WERI-Rb-1 (cell line): Measurements from ENCODE around the gene SLC18A2.
A peak's percentile ranks its signal among the peaks of the same experiment; 100 is the strongest.

ENCODE experiments used
- DNase-seq: peaks from one replicate; pipeline ENCODE4 v3.0.0-alpha.2; 2020
- H3K27ac ChIP-seq: fragments of 250-450 bp; sonication (Bioruptor Pico); 2 replicates; pipeline ENCODE4 v1.5.1; 2020; ENCODE audit warnings: mild to moderate bottlenecking, moderate library complexity
- H3K27me3 ChIP-seq: fragments of 250-450 bp; sonication (Bioruptor Pico); 2 replicates; pipeline ENCODE4 v1.5.1; 2021; ENCODE audit warnings: mild to moderate bottlenecking, low read depth, moderate library complexity; ENCODE audit not compliant: insufficient read depth, severe bottlenecking
- H3K36me3 ChIP-seq: fragments of 250-450 bp; sonication (Bioruptor Pico); 2 replicates; pipeline ENCODE4 v1.5.1; 2020; ENCODE audit warnings: mild to moderate bottlenecking, moderate library complexity
- H3K4me3 ChIP-seq: 2 replicates; pipeline ENCODE4 v1.5.1; 2011; ENCODE audit warnings: low read depth, mild to moderate bottlenecking, control low read depth, low read length
- H3K9me3 ChIP-seq: fragments of 250-450 bp; sonication (Bioruptor Pico); 2 replicates; pipeline ENCODE4 v1.5.1; 2021; ENCODE audit warnings: mild to moderate bottlenecking, moderate library complexity; ENCODE audit not compliant: severe bottlenecking
- TF ChIP-seq, protein P1 (sequence below): IDR thresholded peaks from 2 replicates; pipeline ENCODE4 v1.5.1; 2011; ENCODE audit warnings: low read depth, mild to moderate bottlenecking, control low read depth, inconsistent platforms, low read length

SLC18A2 gene

DNA sequence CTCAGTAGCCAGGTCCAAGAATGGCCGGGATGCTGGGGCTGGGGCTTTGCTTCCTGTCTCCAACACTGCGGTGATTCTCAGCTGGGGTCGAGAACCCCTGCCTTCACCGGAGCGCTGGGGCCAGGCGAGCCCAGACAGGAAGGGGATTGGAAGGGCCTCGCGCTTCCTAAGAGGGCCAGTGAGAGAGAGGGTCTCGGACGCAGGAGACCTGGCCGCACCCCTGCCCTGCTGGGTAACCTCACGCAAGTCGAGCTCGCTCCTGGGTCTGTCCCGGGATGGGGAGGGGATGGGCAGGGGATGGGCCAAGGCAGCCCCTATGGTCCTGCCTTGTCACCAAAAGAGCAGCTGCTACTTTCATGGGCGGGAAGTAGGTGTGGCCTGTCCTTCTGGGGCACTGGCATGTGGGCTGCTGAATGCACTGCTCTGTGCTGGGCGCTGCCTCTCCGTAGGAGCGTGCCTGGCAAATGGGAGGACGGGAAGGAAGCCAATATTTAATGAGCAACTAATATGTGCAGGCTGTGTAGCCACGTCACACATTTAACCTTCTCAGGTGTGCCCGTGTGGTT is 23.6 kb upstream of the SLC18A2 start:
- Histone ChIP-seq H3K36me3 (no peaks in the 10 kb centered on the region), H3K27me3 (peaks cover 74% of the 10 kb centered on the region), H3K4me3 (peak overlapping the region; percentile 55), H3K27ac (peak overlapping the region; percentile 33), H3K9me3 (peaks cover 6% of the 10 kb centered on the region)
- DNase-seq = no peak
- TF ChIP-seq, protein P1, sequence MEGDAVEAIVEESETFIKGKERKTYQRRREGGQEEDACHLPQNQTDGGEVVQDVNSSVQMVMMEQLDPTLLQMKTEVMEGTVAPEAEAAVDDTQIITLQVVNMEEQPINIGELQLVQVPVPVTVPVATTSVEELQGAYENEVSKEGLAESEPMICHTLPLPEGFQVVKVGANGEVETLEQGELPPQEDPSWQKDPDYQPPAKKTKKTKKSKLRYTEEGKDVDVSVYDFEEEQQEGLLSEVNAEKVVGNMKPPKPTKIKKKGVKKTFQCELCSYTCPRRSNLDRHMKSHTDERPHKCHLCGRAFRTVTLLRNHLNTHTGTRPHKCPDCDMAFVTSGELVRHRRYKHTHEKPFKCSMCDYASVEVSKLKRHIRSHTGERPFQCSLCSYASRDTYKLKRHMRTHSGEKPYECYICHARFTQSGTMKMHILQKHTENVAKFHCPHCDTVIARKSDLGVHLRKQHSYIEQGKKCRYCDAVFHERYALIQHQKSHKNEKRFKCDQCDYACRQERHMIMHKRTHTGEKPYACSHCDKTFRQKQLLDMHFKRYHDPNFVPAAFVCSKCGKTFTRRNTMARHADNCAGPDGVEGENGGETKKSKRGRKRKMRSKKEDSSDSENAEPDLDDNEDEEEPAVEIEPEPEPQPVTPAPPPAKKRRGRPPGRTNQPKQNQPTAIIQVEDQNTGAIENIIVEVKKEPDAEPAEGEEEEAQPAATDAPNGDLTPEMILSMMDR = no peak

DNA sequence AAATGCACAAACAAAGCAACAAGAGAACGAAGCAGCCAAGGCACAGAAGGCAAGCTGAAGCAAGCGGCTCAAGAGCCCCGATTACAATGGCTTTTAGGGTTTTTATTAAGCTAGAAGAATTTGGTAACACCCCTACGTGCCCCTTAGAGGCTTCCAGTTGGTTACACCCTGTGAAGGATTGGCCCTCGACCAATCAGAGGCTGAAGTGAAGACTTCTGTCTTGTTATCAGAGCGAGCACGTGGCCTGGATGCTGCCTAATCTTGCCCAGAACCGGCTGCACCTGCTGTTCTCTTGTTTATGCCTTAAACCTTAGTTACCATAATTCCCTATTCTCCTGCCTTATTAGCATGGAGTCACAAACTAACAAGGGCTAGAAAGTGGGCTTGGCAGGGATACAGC is 22.3 kb upstream of the SLC18A2 start:
- no peaks in the 10 kb centered on the region for H3K9me3 ChIP-seq
- peaks cover 72% of the 10 kb centered on the region for H3K27me3 ChIP-seq
- TF ChIP-seq, protein P1 = no peak
- H3K36me3 ChIP-seq = no peaks in the 10 kb centered on the region
- no peak for DNase-seq
- H3K27ac ChIP-seq = no peak overlapping the region
- H3K4me3 ChIP-seq = no peak overlapping the region

DNA sequence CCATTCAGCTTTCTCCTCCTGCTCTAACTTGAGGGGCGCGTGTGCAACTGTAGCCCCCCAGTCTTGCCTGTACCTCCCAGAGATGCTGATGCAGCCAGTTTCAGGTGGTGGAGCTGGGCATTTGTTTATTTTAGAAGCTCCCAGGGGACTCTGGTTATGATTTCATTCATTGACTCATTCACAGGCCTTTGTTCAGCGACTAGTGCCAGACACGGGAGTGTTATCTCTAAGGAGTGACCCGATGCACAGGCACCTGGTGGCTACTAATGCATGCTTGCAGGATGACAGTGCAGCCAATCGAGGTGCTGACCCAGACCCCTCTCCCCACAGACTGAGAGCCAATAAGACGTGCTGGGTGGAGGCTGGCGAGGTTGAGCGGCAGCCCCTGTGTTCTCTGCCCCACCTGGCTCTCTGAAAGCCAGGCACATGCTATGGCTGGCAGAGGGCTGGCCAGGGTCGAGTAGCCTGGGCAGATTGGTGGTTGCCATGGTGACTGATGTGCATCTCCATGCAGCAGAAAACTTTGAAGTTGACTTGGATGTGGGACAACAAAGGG is 19.7 kb upstream of the SLC18A2 start:
- H3K27me3 ChIP-seq = peaks cover 57% of the 10 kb centered on the region
- no peak overlapping the region for H3K27ac ChIP-seq
- no peaks in the 10 kb centered on the region for H3K36me3 ChIP-seq
- H3K9me3 ChIP-seq = no peaks in the 10 kb centered on the region
- TF ChIP-seq, protein P1 = no peak
- DNase-seq = no peak
- H3K4me3 ChIP-seq = no peak overlapping the region

DNA sequence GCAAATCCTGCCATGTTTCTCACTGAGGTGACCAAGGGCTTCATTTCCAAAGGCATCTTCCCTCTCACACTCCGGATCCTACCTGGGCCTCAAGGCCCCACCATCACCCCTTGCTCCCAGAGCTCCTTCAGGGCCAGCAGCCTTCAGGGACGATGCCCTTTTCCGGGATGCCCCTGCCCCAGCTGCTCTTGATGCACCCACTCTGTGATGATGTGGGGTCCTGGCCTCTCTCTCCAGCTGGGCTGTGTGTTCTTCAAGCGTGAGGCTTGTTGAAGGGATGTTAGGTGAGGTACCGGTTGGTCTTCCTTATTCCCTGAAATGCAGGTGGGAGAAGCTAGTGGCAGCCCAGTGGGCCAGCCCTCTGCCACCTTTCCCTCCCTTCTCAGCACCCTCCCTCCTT is 18.4 kb upstream of the SLC18A2 start:
- DNase-seq = no peak
- no peaks in the 10 kb centered on the region for H3K9me3 ChIP-seq
- no peak overlapping the region for H3K27ac ChIP-seq
- no peak overlapping the region for H3K4me3 ChIP-seq
- TF ChIP-seq, protein P1 = no peak
- H3K36me3 ChIP-seq = no peaks in the 10 kb centered on the region
- peaks cover 58% of the 10 kb centered on the region for H3K27me3 ChIP-seq

DNA sequence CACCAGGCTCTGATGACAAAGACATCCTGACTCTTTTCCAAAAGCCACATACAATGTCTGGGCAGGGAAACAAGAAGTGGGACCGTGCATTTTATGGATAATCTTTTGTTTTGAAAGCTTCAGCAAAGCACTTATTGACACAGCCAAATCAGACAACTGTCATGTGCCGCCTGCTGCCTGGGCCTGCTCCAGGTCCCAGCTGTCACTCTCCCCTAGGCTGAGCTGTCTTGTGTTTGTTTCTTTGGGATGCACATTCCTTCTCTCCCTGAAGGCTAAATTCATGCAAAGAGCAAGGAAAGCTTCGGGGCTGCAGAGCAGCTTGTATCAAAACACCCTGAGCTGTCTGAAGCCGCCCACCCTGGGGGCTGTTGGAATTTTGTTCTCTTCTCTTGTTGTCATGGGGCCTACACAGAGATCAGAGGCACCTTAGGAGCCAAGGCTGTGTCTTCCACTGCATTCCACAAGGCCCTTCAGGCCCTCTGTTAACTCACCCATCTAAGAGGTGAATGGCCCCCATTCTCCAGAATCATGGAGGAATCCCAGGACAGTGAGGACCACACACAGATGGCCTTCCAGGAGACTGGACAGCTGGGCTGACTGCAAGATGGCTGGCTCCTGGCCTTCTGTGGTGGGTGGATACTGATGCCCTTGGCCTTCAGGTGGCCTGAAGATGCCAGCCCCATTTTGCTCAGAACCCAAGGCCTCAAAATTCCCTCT is 17.8 kb upstream of the SLC18A2 start:
- H3K27ac ChIP-seq = no peak overlapping the region
- no peaks in the 10 kb centered on the region for H3K36me3 ChIP-seq
- TF ChIP-seq, protein P1 = no peak
- H3K4me3 ChIP-seq = no peak overlapping the region
- H3K27me3 ChIP-seq = peaks cover 58% of the 10 kb centered on the region
- no peak for DNase-seq
- no peaks in the 10 kb centered on the region for H3K9me3 ChIP-seq
